ENCODE results near the gene RFPL4AL1. TPM values are rescaled to one million over a fixed set of nuclear protein-coding genes. Genes with fewer than 3 reads are reported as not detected.

Gene RFPL4AL1
- total RNA-seq, 4 donors from 2014 or later, result not detected

DNA sequence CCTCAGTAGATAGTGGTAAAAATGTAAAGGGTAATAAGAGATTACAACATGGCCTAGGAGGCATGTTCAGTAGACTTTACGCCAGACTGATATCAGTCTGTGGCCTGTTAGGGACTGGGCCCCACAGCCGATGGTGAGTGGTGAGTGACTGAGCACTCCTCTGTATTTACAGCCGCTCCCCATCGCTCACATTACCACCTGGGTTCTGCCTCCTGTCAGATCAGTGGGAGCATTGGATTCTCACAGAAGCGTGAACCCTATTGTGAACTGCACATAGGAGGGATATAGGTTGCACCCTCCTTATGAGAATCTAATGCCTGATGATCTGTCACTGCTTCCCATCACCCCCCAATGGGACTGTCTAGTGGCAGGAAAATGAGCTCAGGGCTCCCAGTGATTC is 45.0 kb downstream of the RFPL4AL1 start:
- 92 to 93% methylated on average over 5 of the region's 5 CpGs for WGBS, 2 donors
- TF ChIP-seq POLR2A (IDR thresholded peaks at IDR 0.05), result no peak
- TF ChIP-seq, protein P1, sequence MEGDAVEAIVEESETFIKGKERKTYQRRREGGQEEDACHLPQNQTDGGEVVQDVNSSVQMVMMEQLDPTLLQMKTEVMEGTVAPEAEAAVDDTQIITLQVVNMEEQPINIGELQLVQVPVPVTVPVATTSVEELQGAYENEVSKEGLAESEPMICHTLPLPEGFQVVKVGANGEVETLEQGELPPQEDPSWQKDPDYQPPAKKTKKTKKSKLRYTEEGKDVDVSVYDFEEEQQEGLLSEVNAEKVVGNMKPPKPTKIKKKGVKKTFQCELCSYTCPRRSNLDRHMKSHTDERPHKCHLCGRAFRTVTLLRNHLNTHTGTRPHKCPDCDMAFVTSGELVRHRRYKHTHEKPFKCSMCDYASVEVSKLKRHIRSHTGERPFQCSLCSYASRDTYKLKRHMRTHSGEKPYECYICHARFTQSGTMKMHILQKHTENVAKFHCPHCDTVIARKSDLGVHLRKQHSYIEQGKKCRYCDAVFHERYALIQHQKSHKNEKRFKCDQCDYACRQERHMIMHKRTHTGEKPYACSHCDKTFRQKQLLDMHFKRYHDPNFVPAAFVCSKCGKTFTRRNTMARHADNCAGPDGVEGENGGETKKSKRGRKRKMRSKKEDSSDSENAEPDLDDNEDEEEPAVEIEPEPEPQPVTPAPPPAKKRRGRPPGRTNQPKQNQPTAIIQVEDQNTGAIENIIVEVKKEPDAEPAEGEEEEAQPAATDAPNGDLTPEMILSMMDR (IDR thresholded peaks at IDR 0.05), result no peak
- DNase-seq (ENCODE audit: low spot score in 2 of 2), result no peak
- no peak overlapping the region for H3K4me3 ChIP-seq (ENCODE audit: low read depth, poor library complexity, severe bottlenecking)
- intact Hi-C loops (cut with DNase I; ENCODE audit: low total_unique reads), result no loop called here

DNA sequence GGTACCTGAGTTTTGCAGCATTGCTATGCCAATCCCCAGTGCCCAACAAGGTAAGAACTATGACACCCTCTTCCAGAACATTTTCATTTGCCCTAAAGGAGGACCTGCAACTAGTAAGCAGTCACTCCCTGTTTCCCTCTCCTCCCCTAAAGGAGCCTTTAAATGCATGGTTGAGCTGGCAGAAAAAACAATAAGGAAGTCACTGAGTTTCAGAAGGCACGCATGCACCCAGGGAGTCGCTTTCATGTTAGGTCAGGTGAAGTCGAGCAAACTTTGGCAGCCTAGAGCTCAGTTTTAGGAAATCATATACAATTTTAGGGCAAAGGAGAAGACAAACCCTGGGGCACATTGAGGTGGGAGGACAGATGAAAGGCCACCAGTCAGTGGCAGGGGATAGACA is 51.1 kb downstream of the RFPL4AL1 start:
- intact Hi-C loops (cut with DNase I; ENCODE audit: low total_unique reads), result no loop called here
- DNase-seq (ENCODE audit: low spot score in 2 of 2), result no peak
- no peak overlapping the region for H3K4me3 ChIP-seq (ENCODE audit: low read depth, poor library complexity, severe bottlenecking)
- WGBS, 2 donors, result 79 to 93% methylated on average over 3 of the region's 3 CpGs
- TF ChIP-seq, protein P1 (IDR thresholded peaks at IDR 0.05), result no peak
- no peak for TF ChIP-seq POLR2A (IDR thresholded peaks at IDR 0.05)

Other genes starting within 250 kb of the RFPL4AL1 start
- not detected for gene SBK2, start 232.0 kb upstream of the RFPL4AL1 start, total RNA-seq
- gene SBK3, start 223.6 kb upstream of the RFPL4AL1 start, total RNA-seq, result under 1 TPM in 1 of 4 donors, not detected in 3; 0.26 TPM
- gene ZNF579, start 188.3 kb upstream of the RFPL4AL1 start, total RNA-seq, result 1 to 10 TPM; 4.2 to 5.1 (median 4.6) TPM
- 10 to 100 TPM in 1 of 4 donors, 1 to 10 TPM in 3; 5.9 to 14.3 (median 7.7) TPM for gene FIZ1, start 169.6 kb upstream of the RFPL4AL1 start, total RNA-seq
- 10 to 100 TPM; 58.4 to 88.3 (median 78.3) TPM for gene ZNF524, start 168.8 kb upstream of the RFPL4AL1 start, total RNA-seq
- 10 to 100 TPM in 3 of 4 donors, 1 to 10 TPM in 1; 8.1 to 17.8 (median 12.3) TPM for gene ZNF865, start 163.5 kb upstream of the RFPL4AL1 start, total RNA-seq
- gene ZNF784, start 144.6 kb upstream of the RFPL4AL1 start, total RNA-seq, result 10 to 100 TPM in 2 of 4 donors, 1 to 10 TPM in 2; 5.7 to 10.3 (median 8.3) TPM
- 10 to 100 TPM; 14.1 to 38.0 (median 22.9) TPM for gene ZNF580, start 128.1 kb upstream of the RFPL4AL1 start, total RNA-seq
- gene ZNF581, start 125.5 kb upstream of the RFPL4AL1 start, total RNA-seq, result 10 to 100 TPM; 20.1 to 27.3 (median 22.8) TPM
- 10 to 100 TPM in 1 of 4 donors, 1 to 10 TPM in 3; 7.9 to 10.4 (median 8.5) TPM for gene CCDC106, start 120.9 kb upstream of the RFPL4AL1 start, total RNA-seq
- gene U2AF2, start 114.1 kb upstream of the RFPL4AL1 start, total RNA-seq, result 100 to 1,000 TPM in 3 of 4 donors, 10 to 100 TPM in 1; 78.8 to 149 (median 106) TPM
- gene EPN1, start 93.9 kb upstream of the RFPL4AL1 start, total RNA-seq, result 100 to 1,000 TPM in 3 of 4 donors, 10 to 100 TPM in 1; 81.2 to 189 (median 120) TPM
- not detected for gene NLRP9, start 30.7 kb upstream of the RFPL4AL1 start, total RNA-seq
- gene RFPL4A, start 10.0 kb upstream of the RFPL4AL1 start, total RNA-seq, result not detected
- under 1 TPM in 1 of 4 donors, not detected in 3; 0.10 TPM for gene NLRP11, start 62.9 kb downstream of the RFPL4AL1 start, total RNA-seq
- gene NLRP4, start 67.4 kb downstream of the RFPL4AL1 start, total RNA-seq, result not detected
- under 1 TPM in 1 of 4 donors, not detected in 3; 0.07 TPM for gene NLRP13, start 163.2 kb downstream of the RFPL4AL1 start, total RNA-seq
- not detected for gene NLRP8, start 178.7 kb downstream of the RFPL4AL1 start, total RNA-seq
- not detected for gene NLRP5, start 217.7 kb downstream of the RFPL4AL1 start, total RNA-seq

Data from lower leg skin (tissue), 4 donors.